ENCODE results near the gene PFKP.
A peak's percentile ranks its signal among the peaks of the same experiment; 100 is the strongest.

Gene PFKP

GRCh38 chr10:3065622-3066021 is 1.7 kb upstream of the PFKP start:
- no peak overlapping the region for H3K4me3 ChIP-seq (ENCODE audit: low read depth, low read length)
- TF ChIP-seq CTCF (IDR thresholded peaks at IDR 0.05; ENCODE audit: low read depth, low read length): no peak

GRCh38 chr10:3066317-3067117 is 831 bp upstream of the PFKP start:
- H3K4me3 ChIP-seq (ENCODE audit: low read depth, low read length): peak overlapping the region; percentile 90
- no peak for TF ChIP-seq CTCF (IDR thresholded peaks at IDR 0.05; ENCODE audit: low read depth, low read length)

DNA sequence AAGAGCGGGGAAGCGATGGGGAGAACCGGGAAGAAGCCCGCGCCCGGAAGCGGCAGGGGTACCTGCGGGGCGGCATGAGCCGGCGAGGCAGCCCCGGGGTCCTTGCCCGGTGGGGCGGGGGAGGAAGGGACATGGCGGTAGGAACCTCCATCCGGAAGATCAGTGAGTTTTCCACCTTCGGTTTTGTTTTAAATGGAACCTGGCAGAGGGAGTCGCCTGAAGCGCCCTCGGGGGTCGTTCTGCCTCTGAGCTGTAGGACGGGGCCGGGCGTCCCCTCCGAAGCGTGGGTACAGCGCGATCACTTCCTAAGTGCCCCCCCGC is 471 bp downstream of the PFKP start:
- peak overlapping the region; percentile 90 for H3K4me3 ChIP-seq (ENCODE audit: low read depth, low read length)
- no peak for TF ChIP-seq CTCF (IDR thresholded peaks at IDR 0.05; ENCODE audit: low read depth, low read length)

DNA sequence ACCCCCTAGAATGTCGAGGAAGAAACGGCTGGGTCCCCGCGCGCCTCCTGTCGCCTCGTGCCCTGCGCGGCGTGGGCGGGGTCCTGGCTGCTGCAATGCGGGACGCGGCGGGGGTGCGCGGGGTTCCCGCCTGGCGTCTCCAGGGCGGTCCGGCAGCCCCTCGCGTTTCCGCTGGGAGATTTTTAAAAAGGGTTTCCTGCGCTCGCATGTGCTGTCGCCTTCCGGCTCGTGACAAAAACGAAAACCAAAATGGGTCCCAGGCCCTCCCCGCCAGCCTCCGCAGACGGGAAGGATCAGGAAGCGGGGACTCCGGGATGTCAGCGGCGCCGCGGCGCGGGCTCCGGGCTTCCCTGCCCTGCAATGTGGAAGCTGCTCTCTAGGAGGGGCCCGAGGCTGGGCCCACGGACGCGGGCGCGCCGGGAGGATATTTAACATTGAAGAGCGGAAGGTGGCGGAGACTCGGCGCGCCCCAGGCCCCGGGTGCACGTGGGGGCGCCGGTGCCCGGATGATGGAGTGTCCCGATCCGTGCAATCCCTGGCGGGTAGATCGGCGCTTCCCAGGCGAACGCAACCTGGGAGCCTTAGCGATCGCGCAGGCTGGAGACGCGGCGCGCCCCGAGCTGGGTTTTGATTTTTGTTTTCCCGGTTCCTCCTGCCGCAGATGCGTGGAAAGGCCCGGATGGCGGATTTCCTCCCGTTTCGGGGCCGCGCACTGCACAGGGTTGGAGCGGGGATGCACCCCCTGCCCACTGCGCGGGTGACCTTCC is 1.0 kb downstream of the PFKP start:
- TF ChIP-seq CTCF (IDR thresholded peaks at IDR 0.05; ENCODE audit: low read depth, low read length): 0 out of 2 replicates have a peak, but pooled peaks have one; percentile 19

GRCh38 chr10:3068968-3069737 is 1.8 kb downstream of the PFKP start:
- peak overlapping the region; percentile 90 for H3K4me3 ChIP-seq (ENCODE audit: low read depth, low read length)
- TF ChIP-seq CTCF (IDR thresholded peaks at IDR 0.05; ENCODE audit: low read depth, low read length): no peak

More for the DNA sequence above, 1.0 kb downstream of the PFKP start:
- H3K4me3 ChIP-seq (ENCODE audit: low read depth, low read length): peak overlapping the region; percentile 90

DNA sequence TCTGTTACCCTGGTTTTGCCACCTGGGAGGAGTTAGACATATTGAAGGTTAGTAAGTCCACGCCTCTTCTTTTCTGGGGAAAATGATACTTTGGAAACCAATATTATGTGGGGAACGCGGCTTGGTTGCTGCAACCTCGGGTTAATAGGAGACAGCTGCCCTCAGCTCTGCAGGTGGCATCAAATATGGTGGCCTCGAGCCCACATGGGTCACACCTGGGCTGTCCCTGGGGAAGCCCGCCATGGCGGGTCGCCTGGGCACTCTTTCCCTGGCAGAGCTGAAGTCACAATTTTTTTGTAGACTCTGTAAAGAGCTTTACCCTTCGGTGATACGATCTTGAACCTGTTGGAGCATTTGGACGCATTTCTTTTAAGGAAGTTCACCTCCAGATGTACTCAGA is 2.5 kb downstream of the PFKP start:
- H3K4me3 ChIP-seq (ENCODE audit: low read depth, low read length): peak overlapping the region; percentile 90
- TF ChIP-seq CTCF (IDR thresholded peaks at IDR 0.05; ENCODE audit: low read depth, low read length): no peak

Data from WI38 (cell line).